ENCODE measurements around the gene GPR132.
A peak's percentile ranks its signal among the peaks of the same experiment; 100 is the strongest.

The GPR132 gene

DNA sequence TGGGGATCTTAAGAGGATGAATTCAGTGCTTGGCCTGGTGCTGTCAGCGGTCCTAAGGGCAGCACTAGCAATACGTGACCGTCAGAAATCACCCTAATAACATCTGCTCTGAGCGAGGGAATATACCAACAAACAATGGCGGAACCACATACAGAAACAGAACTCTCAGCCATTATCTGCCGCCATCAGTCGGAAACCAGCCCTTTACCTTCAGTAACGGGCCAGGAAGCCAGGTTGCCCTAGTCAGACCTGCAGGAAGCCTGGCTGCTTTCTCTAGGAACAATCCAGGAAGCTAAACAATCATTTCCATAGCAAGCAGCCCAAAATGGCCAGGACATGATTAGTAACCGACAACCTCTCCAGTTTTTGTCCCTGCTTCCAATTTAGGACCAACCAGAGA lies 50.0 kb downstream of the GPR132 start:
- no peak for DNase-seq

DNA sequence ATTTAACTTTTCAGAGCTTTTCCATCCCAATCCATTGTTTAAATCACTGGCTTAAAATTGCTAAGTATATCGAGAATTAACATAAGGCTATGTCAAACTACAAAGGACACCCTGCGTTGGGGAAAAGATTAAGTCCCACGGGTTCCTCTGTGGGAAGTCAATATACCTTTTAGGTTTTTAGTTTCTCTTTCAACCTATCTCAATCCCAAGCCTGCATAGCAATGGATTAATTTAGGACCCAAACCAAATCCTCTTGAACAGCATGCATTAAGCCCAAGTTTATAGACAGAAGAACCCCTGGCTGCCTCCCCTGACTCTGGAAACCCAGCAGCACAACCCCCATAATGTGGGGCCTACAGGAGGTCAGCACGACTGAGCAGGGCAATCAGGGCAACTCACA lies 50.6 kb downstream of the GPR132 start:
- DNase-seq, result no peak

DNA sequence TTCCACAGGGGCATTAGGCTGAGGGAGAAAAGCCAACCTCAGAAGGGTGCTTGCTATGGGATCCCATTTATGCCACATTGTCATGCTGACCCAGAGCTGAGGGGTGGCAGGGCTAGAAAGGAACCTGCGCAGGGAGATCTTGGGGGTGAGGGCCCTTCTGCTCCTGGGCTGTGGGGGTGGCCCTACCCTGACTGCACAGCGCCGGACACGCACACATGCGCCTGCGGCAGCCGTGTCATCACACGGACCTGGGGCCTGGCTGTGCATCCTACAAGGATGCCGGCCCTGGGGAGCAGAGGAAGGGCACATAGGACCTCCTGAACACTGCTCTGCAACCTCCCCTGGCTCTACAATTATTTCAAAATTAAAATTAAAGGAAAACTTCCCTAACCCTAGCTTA lies 51.2 kb downstream of the GPR132 start:
- no peak for DNase-seq

DNA sequence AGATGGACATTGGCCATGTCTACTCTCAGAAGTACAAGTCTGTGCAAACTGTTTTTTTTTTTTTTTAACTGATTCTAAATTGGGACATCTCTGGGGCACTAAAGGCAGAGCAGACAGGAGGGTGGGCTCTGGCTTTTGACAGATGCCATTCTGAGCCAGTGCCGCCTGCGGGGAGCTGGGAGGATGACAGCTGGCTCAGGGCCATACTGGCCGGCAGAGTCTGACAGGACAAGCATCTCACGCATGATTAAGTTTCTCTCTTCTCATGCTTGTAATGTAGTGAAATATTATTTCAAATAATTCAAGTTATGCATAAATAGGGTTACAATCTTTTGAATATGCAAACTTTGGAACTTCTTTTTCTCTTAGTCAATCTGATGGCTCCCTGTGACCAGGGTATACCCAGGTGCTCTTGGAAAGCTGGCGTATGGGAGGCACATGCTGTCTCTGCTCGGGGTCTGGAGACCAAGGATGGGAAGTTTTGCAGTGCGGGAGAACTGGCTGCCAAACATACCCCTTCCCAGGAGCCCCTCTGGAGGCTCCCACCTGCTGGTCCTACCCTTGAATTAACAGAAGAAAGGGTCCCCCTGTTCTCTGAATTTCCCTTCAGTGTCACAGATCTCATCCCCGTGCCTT lies 52.0 kb downstream of the GPR132 start:
- peak; percentile 62 for DNase-seq

DNA sequence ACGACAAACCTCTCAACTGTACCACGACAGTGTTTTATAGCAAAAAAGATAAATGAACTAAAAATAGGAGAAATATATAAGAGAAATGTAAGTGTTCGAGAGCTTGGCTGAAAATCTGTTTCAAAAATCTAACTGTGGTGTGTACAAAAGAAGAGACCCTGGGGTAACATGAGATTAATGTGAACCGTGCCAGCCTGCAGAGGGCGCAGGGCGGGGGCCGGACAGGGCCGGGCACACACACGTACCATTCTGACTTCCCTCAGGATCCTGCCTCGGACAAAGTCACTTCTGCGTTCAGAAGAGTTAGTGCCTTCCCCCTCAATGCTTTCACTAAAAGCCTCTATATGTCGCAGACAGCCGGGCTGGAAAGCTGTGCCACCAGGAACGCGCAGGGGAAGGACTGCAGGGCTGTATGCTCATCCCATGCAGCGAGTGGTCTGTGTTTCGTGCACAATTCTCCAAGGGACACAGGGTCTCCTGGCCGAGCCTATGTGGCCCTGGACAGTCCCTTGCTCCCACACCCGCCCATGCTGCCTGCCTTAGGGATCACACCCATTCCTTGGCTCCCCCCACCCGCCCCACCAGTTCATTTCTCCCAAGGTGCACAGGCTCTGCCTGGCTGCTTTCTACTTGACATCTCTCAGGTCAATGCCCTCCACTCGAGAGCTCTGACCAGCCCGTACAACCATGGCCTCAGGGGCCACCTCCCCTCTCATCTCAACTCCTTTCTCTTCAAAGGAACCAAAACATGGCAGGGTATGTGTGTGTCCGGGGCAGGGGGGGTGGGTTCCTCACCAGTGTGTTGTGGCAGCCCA lies 52.9 kb downstream of the GPR132 start:
- DNase-seq, result no peak

DNA sequence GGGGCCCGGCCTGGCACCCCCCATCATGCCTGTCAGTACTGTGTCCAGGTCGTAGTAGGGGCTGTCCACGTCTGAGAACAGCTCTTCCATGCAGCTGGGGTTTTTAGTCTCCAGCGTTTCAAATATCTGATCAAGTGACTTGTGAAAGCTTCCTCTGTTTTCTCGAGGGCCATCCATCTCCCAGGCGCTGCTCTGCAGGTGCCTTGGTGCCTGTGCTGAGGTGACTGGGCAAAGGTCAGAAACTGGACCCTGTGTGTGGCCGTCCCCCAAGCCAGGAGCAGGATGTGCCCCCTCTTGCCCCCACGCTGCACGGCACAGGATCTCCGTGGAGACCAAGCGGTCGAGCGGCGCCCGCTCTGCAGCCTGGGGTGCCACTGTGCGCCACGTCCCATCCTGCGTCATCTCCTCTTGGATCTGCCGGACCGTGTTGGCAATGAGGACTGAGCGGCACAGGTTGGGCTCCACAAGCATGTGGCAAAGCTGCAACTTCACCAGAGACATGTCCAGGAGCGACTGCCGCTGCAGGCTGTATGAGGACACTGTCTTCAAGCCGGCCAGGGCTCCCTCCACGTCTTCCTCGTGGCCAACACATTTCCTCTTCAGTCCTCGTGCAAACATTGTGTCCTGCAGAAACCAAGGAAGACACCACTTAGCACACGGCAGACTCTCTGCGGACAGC lies 53.8 kb downstream of the GPR132 start:
- DNase-seq, result no peak

DNA sequence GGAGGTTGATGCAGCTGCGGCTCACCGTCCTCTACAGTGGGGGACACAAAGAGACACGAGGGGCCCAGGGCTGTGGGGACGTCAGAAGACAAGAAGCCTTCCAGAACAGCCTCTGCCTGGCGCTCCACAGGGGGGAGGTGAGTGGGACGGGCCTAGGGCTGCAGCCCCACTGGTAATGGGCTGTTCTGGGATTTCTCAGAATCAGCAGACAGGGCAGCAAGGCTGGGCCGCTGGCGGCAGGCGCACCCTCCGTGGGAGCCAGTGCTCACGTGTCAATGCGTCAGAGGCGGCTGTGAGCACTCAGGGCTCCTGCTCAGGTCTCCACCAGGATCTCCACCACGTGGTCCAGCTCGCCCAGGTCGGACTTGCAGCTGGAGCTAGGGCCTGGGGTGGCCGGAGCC lies 54.3 kb downstream of the GPR132 start:
- DNase-seq, result no peak

DNA sequence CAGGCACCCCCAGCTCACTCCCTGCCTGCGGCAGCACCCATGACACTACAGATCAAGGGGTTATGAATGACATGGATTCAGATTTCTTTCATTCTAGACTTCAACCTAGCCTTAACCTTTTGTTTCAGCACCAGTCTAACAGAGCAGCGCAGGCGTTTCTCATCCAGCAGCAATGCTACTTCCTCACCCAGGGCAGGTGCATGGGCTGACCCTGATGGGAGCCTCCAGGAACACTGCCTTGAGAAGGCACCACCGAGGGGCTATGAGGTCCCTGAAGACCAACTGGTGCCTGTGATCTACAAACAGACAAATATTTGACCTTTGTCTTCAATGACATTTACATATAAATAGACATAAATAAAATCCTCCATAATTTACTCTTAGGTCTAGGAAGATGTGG lies 55.1 kb downstream of the GPR132 start:
- no peak for DNase-seq

DNA sequence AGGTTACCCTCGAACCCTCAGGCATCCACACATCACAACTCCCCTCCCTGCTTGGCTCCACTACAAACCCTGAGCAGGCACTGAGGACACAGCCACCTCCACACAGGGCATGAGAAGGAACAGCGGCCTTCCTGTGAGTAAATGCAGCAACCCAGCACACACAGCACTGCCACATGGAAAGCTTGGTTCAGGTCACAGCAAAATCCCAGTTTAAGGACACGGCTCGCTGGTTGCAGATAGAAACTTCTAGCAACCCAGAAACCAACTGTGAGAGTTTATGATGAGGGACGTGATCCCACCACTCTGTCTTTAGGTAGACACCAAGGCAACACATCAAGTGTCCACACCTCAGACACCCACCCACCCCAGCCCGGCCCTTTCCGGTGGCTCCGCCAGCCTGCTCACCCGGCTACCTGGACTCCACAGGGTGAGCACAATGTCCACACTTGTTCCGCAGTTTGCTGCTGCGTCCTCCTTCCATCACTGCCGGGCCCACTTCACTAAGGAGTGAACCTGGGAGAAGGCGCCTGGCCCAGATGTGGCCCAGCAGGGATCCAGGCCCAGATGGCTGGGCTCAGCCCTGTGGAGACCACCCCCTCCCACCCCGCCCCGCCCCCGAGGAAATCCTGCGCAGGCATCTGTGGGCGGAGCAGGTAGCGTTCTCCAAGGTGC lies 57.5 kb downstream of the GPR132 start:
- no peak for DNase-seq

DNA sequence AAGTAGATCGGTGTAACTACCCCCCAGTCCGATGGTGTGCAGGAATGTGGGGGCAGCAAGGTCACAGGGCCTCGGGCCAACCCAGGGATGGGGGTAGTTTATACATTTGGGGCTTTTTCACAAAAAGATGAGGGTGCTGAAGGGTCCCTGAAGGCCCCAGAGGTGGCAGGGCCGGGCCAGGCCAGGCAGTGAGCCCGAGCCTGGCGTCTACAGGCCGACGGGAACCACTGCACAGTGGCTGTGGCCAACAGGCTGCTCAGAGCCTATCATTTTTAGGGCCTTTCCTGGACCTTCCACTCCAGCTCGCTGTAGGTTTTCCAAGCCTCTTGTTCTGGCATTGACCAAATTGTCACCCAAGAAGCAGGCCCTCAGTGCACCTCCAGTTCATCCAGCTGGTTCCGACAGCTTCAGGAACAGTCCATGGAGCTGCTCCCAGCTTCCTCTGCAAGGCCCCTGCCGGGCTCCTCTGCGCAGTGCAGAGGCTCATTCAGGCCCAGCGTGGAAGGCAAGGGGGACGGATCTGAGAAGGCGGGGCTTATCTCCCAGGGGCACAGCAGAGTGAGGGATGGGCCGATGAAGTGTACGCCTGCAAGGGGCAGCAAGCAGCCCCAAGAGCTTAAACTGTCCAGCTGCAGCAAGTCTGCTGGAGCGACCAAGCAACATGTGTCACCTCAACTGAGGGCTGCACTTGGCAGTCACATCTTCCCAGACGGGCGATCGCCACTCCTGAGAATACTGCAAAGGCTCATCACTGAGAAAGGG lies 58.2 kb downstream of the GPR132 start:
- no peak for DNase-seq

DNA sequence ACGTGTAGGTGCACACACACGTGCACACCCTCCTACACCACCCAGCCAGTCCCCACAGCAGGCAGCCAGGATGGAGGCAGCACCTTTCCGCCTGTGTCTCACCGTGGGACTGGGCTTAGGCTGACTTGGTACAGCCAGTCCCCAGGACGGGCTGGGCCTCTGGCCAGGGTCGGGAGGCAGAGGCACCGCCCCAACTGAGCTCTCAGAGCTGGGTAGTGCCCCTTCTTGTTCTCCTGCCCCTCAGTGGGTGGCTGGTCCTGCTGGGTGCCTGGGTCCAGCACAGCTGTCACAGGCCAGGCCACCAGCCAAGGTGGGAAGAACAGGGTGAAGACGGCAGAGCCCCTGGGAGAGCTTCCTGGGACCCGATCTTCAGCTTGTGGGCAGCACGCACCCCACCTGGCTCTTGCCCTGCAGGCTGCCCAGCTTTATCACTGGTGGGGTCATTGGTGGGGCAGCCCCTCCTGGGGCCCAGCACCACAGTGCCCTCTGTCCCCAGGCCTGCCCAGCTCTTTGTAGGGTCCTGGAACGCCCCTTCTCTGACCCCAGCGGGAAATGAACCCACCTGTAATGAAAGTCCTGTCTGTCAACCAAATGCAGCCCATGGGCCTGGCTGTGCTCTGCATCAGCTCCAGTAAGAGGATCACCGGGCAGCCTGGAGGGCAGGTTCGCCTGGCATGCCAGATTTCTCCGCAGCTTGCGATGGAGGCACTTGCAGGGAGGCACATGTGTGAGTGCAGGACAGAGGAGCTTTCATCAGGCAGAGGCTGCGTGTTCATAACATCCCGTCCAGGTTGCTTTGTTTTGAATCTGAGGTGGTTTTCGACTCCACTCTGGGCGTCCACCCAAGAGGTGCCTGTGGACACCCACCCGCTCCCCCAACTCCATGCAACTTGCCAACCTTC lies 59.0 kb downstream of the GPR132 start:
- no peak for DNase-seq

DNA sequence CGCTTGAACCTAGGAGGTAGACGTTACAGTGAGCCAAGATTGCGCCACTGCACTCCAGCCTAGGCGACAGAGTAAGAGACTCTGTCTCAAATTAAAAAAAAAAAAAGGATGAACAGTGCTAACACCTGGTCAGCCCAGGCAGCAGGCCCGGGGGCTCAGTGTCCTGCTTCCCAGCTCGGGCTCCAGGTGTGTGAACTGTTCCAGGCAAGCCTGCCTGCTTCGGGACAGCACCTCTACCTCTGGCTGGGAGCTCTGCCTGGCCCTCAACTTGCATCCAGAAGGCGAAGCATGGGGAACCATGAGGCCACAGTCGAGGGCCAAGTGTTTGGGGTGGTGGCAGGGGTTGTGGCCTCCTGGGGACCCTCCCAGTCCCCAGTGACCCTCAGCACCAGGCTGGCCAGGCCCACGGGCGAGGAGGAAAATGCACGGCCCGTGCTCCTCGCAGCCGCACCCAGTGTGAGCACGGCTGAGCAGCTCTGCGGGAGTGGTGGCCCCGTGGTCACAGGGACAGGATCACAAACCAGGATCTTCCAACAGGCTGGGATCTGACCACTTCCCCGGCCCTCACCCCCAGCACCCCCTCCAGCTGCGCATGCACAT lies 59.8 kb downstream of the GPR132 start:
- no peak for DNase-seq
